ENCODE measurements around the gene STK32C. TPM values are rescaled to one million over a fixed set of nuclear protein-coding genes. Genes with fewer than 3 reads are reported as not detected.
A peak's percentile ranks its signal among the peaks of the same experiment; 100 is the strongest.
"Not testable (repeated sequence)": the region's sequence is repeated elsewhere in the genome, so short reads cannot be mapped to it uniquely, and the experiment has no call there.

STK32C gene
- total RNA-seq, 6 experiments from 2014 or later = 1.6 to 3.5 (median 2.1) TPM

GRCh38 chr10:132297526-132297925, 10.2 kb downstream of the STK32C start:
- Histone ChIP-seq H3K27ac (no peak overlapping the region), H3K27me3 (no peaks in the 10 kb centered on the region), H3K36me3 (no peaks in the 10 kb centered on the region), H3K4me1 (no peaks in the 10 kb centered on the region), H3K9me3 (no peaks in the 10 kb centered on the region), H3K4me3 (no peak overlapping the region)
- ATAC-seq (no peak), DNase-seq (peak in 2 of 3 donors; percentile 21 to 28)
- WGBS (ENCODE audit: insufficient coverage, low coverage, low lambda C conversion rate, missing lambda C conversion rate) = 44% methylated on average over 1 of the region's 9 CpGs
- TF ChIP-seq POLR2A (IDR thresholded peaks at IDR 0.05) (no peak), CTCF (IDR thresholded peaks at IDR 0.05) (no peak)
- intact Hi-C loops (cut with DNase I) = no loop called here

DNA sequence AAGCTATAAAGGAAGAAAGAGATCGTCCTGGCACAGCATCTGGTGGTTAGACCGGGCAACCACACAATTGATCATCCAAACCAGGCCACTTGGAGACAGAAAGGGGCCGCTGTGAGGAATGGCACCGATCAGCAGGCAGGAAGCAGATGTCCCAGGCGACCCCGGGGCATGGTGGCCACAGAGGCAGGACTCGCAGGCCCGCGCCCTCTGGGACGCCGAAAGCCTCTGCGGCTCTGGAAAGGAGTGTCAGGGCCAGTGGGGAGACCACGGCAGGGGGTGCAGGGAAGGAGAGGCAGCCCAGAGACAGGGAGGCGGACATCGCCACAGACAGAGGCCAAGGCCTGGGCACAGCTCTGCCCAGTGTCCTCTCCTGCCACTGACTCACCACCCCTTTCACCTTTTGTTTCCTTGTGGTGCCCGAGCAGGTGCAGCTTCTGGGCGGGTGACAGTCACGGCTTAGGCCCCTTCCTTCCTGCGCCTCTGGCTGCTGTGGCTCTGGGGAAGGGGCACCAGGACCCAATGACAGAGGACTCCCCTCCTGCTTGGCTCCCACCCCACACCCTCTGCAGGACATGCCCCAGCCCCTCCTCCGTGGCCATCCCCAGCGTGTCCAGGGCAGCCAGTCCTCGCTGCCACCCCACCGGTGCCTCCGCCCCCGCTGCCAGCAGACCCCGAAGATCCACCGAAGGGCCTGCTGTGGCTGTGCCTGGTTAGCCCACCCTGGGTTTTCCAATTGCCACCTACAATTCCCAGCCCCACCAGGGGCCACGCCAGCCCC, 10.9 kb downstream of the STK32C start:
- peak in 2 of 3 donors; percentile 32 to 48 for DNase-seq
- intact Hi-C loops (cut with DNase I) = no loop called here

DNA sequence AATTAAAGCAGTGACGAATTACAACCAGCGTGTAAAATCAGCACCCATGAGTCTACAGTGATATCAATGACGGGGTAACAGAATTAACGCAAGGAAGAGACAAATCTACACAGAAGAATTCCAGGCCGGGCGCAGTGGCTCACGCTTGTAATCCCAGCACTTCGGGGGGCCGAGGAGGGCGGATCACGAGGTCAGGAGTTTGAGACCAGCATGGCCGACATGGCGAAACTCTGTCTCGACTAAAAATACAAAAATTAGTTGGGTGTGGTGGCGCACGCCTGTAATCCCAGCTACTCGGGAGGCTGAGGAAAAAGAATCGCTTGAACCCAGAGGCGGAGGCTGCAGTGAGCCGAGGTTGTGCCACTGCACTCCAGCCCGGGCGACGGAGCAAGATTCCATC, 12.3 kb downstream of the STK32C start:
- H3K27ac ChIP-seq; H3K27me3 ChIP-seq; H3K4me1 ChIP-seq; intact Hi-C loops (cut with DNase I); H3K4me3 ChIP-seq; H3K36me3 ChIP-seq; H3K9me3 ChIP-seq; ATAC-seq: not testable (repeated sequence)
- WGBS (ENCODE audit: insufficient coverage, low coverage, low lambda C conversion rate, missing lambda C conversion rate) = 84% methylated on average over 22 of the region's 23 CpGs
- peak in 2 of 3 donors; percentile 17 to 26 for DNase-seq

More for the DNA sequence above, 10.9 kb downstream of the STK32C start:
- Histone ChIP-seq H3K27me3 (no peaks in the 10 kb centered on the region), H3K36me3 (no peaks in the 10 kb centered on the region), H3K4me1 (no peaks in the 10 kb centered on the region), H3K4me3 (no peak overlapping the region), H3K9me3 (no peaks in the 10 kb centered on the region), H3K27ac (no peak overlapping the region)
- WGBS (ENCODE audit: insufficient coverage, low coverage, low lambda C conversion rate, missing lambda C conversion rate) = 72% methylated on average over 4 of the region's 28 CpGs
- no peak for TF ChIP-seq POLR2A (IDR thresholded peaks at IDR 0.05)
- TF ChIP-seq CTCF (IDR thresholded peaks at IDR 0.05) = no peak
- no peak for ATAC-seq

DNA sequence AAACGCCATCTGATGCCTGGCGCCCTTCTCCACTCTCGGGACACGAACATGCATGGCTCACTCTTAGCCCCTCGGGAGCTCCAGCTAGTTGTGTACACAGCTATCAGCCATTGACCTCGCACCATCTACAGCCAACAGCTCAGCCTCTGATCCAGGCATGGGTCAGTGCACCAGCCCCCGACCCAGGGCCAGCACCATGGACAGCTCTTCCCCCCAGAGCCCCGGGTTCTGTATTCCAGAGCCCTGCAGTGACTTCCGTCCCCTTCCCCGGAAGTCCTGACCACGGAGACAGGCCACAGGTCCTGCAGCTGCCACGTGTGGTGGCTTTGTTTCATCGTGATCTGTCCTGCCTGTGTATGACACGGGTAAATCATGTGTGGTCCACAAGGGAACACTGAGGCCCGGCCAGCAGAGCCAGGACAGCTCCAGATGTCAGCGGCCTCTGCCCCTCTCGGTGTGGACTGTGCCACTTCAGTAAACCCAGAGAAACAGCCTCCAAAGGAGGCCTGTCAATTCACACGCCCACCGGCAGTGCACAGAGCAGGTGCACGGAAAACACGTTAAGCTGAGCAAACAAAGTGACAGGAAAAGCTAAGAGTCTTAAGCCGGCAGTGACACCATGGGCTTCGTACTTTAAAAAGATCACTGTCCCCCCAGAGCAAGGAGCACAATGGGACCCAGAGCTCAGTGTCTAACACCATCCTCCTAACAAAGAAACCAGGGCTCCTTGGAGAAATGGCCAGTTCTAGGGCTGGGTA, 13.0 kb downstream of the STK32C start:
- WGBS (ENCODE audit: insufficient coverage, low coverage, low lambda C conversion rate, missing lambda C conversion rate) = 49% methylated on average over 7 of the region's 23 CpGs
- no peak overlapping the region for H3K4me3 ChIP-seq
- no peaks in the 10 kb centered on the region for H3K4me1 ChIP-seq
- H3K9me3 ChIP-seq = no peaks in the 10 kb centered on the region
- DNase-seq = peak in 2 of 3 donors; percentile 28 to 33
- ATAC-seq = no peak
- no peaks in the 10 kb centered on the region for H3K27me3 ChIP-seq
- H3K36me3 ChIP-seq = no peaks in the 10 kb centered on the region
- TF ChIP-seq POLR2A (IDR thresholded peaks at IDR 0.05) (no peak), CTCF (IDR thresholded peaks at IDR 0.05) (no peak)
- no peak overlapping the region for H3K27ac ChIP-seq
- intact Hi-C loops (cut with DNase I) = no loop called here

Data from right lobe of liver (tissue), 6 donors.